Nephron (organoid): ENCODE measurements around the gene CLMN.

Source experiments
- H3K27ac Mint-ChIP-seq, 3 experiments: 2 replicates each; pipeline ENCODE4 v1.8.0; 2020; ENCODE audit warnings: mixed read lengths in 3 of 3, mild to moderate bottlenecking in 2 of 3, moderate library complexity in 1 of 3
- H3K27me3 Mint-ChIP-seq: 2 replicates; pipeline ENCODE4 v1.8.0; 2021; ENCODE audit warnings: low read depth, mild to moderate bottlenecking, moderate library complexity, mixed read lengths
- H3K36me3 Mint-ChIP-seq: 2 replicates; pipeline ENCODE4 v1.8.0; 2020; ENCODE audit warnings: low read depth, mixed read lengths
- H3K4me1 Mint-ChIP-seq: 2 replicates; pipeline ENCODE4 v1.8.0; 2020; ENCODE audit warnings: mixed read lengths
- H3K4me3 Mint-ChIP-seq, 3 experiments: 2 replicates each; pipeline ENCODE4 v1.8.0; 2020; ENCODE audit warnings: mild to moderate bottlenecking in 3 of 3, mixed read lengths in 3 of 3, moderate library complexity in 2 of 3
- H3K9me3 Mint-ChIP-seq: 2 replicates; pipeline ENCODE4 v1.8.0; 2020; ENCODE audit warnings: mixed read lengths
- CTCF ChIP-seq, 3 experiments: fragments of 200-600 bp; sonication (generic); IDR thresholded peaks; one replicate each; pipeline ENCODE4 v1.5.0; 2021; ENCODE audit warnings: antibody characterized with exemption in 3 of 3; ENCODE audit not compliant: unreplicated experiment in 3 of 3

CLMN gene

DNA sequence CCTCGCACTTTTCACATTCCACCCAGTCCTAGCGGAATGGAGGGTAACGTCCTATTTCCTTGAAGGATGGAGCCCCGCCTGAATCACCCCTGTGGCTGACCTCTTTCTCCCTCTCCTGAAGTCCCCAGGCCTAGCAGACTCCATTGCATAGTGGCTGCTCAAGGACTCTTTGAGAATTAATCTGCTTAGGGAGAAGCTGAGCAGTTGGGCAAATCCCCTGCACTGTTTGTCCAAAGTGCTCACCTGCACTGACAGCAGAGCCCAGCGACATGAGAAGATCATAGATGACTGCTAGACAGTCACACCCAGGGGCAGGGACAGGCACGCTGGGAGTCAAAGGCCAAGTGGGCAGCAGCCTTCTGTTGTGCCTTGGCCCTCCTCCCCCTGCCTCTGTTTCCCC, 124.7 kb downstream of the CLMN start:
- H3K4me1 Mint-ChIP-seq: peaks cover 30% of the 10 kb centered on the region
- TF ChIP-seq CTCF (IDR thresholded peaks at IDR 0.05; ENCODE audit: unreplicated experiment in 3 of 3): no peak
- no peak overlapping the region for H3K4me3 Mint-ChIP-seq
- H3K9me3 Mint-ChIP-seq: no peaks in the 10 kb centered on the region
- peaks cover 7% of the 10 kb centered on the region for H3K27me3 Mint-ChIP-seq
- H3K27ac Mint-ChIP-seq: peak overlapping the region in 1 of 3 experiments; percentile 38
- H3K36me3 Mint-ChIP-seq: peaks cover 8% of the 10 kb centered on the region

DNA sequence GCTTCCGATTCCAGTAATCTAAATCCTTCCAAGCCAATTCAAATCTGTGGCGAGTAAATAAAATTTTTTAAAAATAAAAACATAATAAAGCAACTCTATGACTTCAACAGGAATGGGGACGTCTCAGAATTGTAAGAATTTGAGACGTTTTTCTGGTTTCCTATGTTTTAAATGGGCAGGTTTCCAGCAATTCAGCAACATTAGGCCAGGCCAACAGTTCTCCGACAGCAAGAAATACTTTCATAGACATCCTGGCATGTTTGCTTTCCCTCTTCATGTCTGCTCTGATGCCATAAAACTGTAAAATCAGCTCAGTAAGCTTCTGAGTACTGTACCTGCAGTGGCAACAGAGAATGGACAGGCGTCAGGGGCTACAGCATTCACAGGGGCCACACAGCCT, 126.6 kb downstream of the CLMN start:
- Mint-ChIP-seq H3K27ac (peak overlapping the region in 2 of 3 experiments; percentile 65 to 68), H3K36me3 (peaks cover 19% of the 10 kb centered on the region), H3K9me3 (peaks cover 9% of the 10 kb centered on the region), H3K4me1 (peaks cover 47% of the 10 kb centered on the region), H3K4me3 (no peak overlapping the region), H3K27me3 (peaks cover 7% of the 10 kb centered on the region)
- no peak for TF ChIP-seq CTCF (IDR thresholded peaks at IDR 0.05; ENCODE audit: unreplicated experiment in 3 of 3)

DNA sequence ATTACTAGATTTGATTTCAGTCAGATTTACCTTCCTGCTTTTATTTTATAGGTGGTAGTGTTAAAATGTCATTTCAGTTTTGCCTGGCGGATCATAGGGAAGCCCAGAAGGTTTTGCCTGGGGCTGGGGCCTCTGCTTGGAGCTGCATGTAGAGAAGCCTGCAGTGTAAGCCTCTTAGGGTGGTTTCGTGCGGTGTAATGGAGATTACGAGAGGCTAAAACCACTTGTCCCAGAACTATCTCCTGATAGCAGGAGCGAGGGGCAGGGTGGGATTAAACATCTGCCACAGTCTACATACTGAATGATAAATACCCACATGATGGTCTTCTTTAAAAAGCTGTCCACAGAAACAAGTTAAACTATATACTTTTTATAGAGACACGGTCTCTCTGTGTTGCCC, 127.4 kb downstream of the CLMN start:
- H3K4me3 Mint-ChIP-seq: no peak overlapping the region

DNA sequence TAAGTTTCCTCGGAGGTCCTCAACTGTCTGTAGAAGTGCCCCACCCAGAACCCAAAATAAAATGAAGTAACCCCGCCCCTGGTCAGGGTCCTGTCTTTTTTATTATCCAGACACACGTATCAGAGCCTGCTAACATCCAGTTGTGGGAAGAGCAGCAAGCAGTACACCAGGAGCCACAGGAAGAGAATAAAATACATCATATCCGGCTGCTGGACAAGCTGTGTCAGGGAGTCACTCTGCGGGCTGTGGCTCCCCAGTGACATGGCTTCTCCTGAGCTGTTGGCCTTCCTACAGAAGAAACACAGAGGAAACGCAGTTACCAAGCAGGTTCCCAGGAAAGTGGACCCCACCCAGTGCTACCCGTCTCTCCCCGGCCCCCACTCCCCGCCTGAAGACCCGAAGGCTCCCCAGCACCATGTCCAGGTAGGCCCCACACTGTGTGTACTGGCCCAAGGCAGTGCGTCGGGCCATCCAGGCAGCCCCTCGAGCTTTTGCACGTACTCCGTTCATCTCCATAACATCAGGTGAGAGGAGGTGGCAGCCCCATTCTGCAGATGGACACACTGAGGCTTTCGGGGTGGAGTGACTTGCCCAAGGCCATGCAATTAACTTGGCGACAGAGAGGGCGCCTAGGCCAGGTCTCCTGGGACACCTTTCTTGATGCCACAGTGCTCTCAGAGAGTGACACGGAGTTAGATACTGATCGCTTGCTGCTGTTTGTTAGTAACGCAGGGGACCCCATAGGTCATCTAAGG, 128.1 kb downstream of the CLMN start:
- TF ChIP-seq CTCF (IDR thresholded peaks at IDR 0.05; ENCODE audit: unreplicated experiment in 3 of 3): no peak
- H3K27me3 Mint-ChIP-seq: peaks cover 9% of the 10 kb centered on the region
- H3K4me3 Mint-ChIP-seq: no peak overlapping the region
- H3K36me3 Mint-ChIP-seq: peaks cover 29% of the 10 kb centered on the region
- peaks cover 16% of the 10 kb centered on the region for H3K9me3 Mint-ChIP-seq
- peaks cover 54% of the 10 kb centered on the region for H3K4me1 Mint-ChIP-seq
- H3K27ac Mint-ChIP-seq: peak overlapping the region in 1 of 3 experiments; percentile 32

More for the DNA sequence above, 127.4 kb downstream of the CLMN start:
- peaks cover 24% of the 10 kb centered on the region for H3K36me3 Mint-ChIP-seq
- H3K4me1 Mint-ChIP-seq: peaks cover 50% of the 10 kb centered on the region
- peaks cover 11% of the 10 kb centered on the region for H3K9me3 Mint-ChIP-seq
- H3K27ac Mint-ChIP-seq: peak overlapping the region in 1 of 3 experiments; percentile 46
- no peak for TF ChIP-seq CTCF (IDR thresholded peaks at IDR 0.05; ENCODE audit: unreplicated experiment in 3 of 3)
- peaks cover 7% of the 10 kb centered on the region for H3K27me3 Mint-ChIP-seq

- peaks cover 29% of the 10 kb centered on the region for H3K36me3 Mint-ChIP-seq
- H3K9me3 Mint-ChIP-seq: peaks cover 16% of the 10 kb centered on the region
- H3K4me1 Mint-ChIP-seq: peaks cover 55% of the 10 kb centered on the region
- H3K27ac Mint-ChIP-seq: peak overlapping the region in 2 of 3 experiments; percentile 32 to 42
- no peak for TF ChIP-seq CTCF (IDR thresholded peaks at IDR 0.05; ENCODE audit: unreplicated experiment in 3 of 3)
- H3K4me3 Mint-ChIP-seq: no peak overlapping the region
- peaks cover 3% of the 10 kb centered on the region for H3K27me3 Mint-ChIP-seq
Observed at GRCh38 chr14:95190857-95191256, 128.9 kb downstream of the CLMN start.

- Mint-ChIP-seq H3K4me1 (peaks cover 59% of the 10 kb centered on the region), H3K27me3 (peaks cover 3% of the 10 kb centered on the region), H3K9me3 (peaks cover 16% of the 10 kb centered on the region), H3K4me3 (peak overlapping the region in 1 of 3 experiments; percentile 42), H3K36me3 (peaks cover 31% of the 10 kb centered on the region), H3K27ac (peak overlapping the region; percentile 53 to 80 (median 66))
- no peak for TF ChIP-seq CTCF (IDR thresholded peaks at IDR 0.05; ENCODE audit: unreplicated experiment in 3 of 3)
Observed at GRCh38 chr14:95190346-95190840, 129.3 kb downstream of the CLMN start.
